HS-27A (cell line): ENCODE data around the gene MPZL2.
"Not testable (repeated sequence)": the region's sequence is repeated elsewhere in the genome, so short reads cannot be mapped to it uniquely, and the experiment has no call there.

Experiments used
- DNase-seq: peaks from one replicate; pipeline ENCODE4 v3.0.0-alpha.2; 2012; ENCODE audit warnings: low read depth, missing footprints

Gene MPZL2

GRCh38 chr11:118263695-118264568 lies at the start of gene MPZL2:
MPZL2 (minus strand) TSS chr11:118264297; CDS start chr11:118264153, 144 bp downstream.
- DNase-seq, result no peak

- no peak for DNase-seq
Observed at GRCh38 chr11:118313242-118313641, 49.1 kb upstream of the MPZL2 start.

- no peak for DNase-seq
Observed at GRCh38 chr11:118312328-118312727, 48.2 kb upstream of the MPZL2 start.

GRCh38 chr11:118311518-118311917 lies 47.4 kb upstream of the MPZL2 start:
- DNase-seq, result no peak

GRCh38 chr11:118310781-118311485 lies 46.8 kb upstream of the MPZL2 start:
- no peak for DNase-seq

- no peak for DNase-seq
Observed at GRCh38 chr11:118310271-118310670, 46.2 kb upstream of the MPZL2 start.

- DNase-seq, result not testable (repeated sequence)
Observed at GRCh38 chr11:118308995-118309528, 45.0 kb upstream of the MPZL2 start.

GRCh38 chr11:118306556-118306955 lies 42.5 kb upstream of the MPZL2 start:
- DNase-seq, result no peak

- DNase-seq, result no peak
Observed at GRCh38 chr11:118305726-118306125, 41.6 kb upstream of the MPZL2 start.

- DNase-seq, result no peak
Observed at GRCh38 chr11:118304568-118305248, 40.6 kb upstream of the MPZL2 start, which contains the start of gene CD3E. CD3E (plus strand) TSS chr11:118304730; CDS start chr11:118304953, 223 bp downstream.

GRCh38 chr11:118304227-118304567 lies 40.1 kb upstream of the MPZL2 start:
- DNase-seq, result no peak

- DNase-seq, result no peak
Observed at GRCh38 chr11:118301600-118302195, 37.6 kb upstream of the MPZL2 start.

- no peak for DNase-seq
Observed at GRCh38 chr11:118295815-118296454, 31.8 kb upstream of the MPZL2 start.

GRCh38 chr11:118295199-118295598 lies 31.1 kb upstream of the MPZL2 start:
- no peak for DNase-seq

- no peak for DNase-seq
Observed at GRCh38 chr11:118294053-118294452, 30.0 kb upstream of the MPZL2 start.

- DNase-seq, result no peak
Observed at GRCh38 chr11:118291477-118292135, 27.5 kb upstream of the MPZL2 start.

GRCh38 chr11:118290923-118291322 lies 26.8 kb upstream of the MPZL2 start:
- DNase-seq, result no peak

- no peak for DNase-seq
Observed at GRCh38 chr11:118289401-118289800, 25.3 kb upstream of the MPZL2 start.

GRCh38 chr11:118287006-118287405 lies 22.9 kb upstream of the MPZL2 start:
- DNase-seq, result no peak

- no peak for DNase-seq
Observed at GRCh38 chr11:118286545-118286944, 22.4 kb upstream of the MPZL2 start.
